Progenitor cell of endocrine pancreas (in vitro differentiated cells): ENCODE results near the gene TBCD. TPM values are rescaled to one million over a fixed set of nuclear protein-coding genes. Genes with fewer than 3 reads are reported as not detected.

ENCODE experiments used
- DNase-seq: peaks from one replicate; pipeline ENCODE4 v3.0.0; 2021; ENCODE audit warnings: low spot score; ENCODE audit not compliant: unreplicated experiment
- H3K27ac Mint-ChIP-seq: 2 replicates; pipeline ENCODE4 v1.8.0; 2021; ENCODE audit warnings: mild to moderate bottlenecking, moderate library complexity, mixed read lengths
- H3K27me3 Mint-ChIP-seq: 2 replicates; pipeline ENCODE4 v1.8.0; 2021; ENCODE audit warnings: mixed read lengths
- H3K36me3 Mint-ChIP-seq: 2 replicates; pipeline ENCODE4 v1.8.0; 2022; ENCODE audit warnings: mixed read lengths; ENCODE audit not compliant: insufficient read depth
- H3K4me1 Mint-ChIP-seq: 2 replicates; pipeline ENCODE4 v1.8.0; 2021; ENCODE audit warnings: low read depth, mixed read lengths
- H3K4me3 Mint-ChIP-seq: 2 replicates; pipeline ENCODE4 v1.8.0; 2021; ENCODE audit warnings: low read depth, mild to moderate bottlenecking, moderate library complexity, mixed read lengths
- H3K9me3 Mint-ChIP-seq: 2 replicates; pipeline ENCODE4 v1.8.0; 2021; ENCODE audit warnings: low read depth, mixed read lengths
- CTCF ChIP-seq: fragments of 200-600 bp; sonication (generic); IDR thresholded peaks from one replicate; pipeline ENCODE4 v1.5.0; 2021; ENCODE audit warnings: antibody characterized with exemption, mild to moderate bottlenecking; ENCODE audit not compliant: unreplicated experiment
- total RNA-seq: library from RNA; stranded (reverse); gene quantifications from 2 replicates; pipeline ENCODE4 v1.2.1, GENCODE V29; 2021

The TBCD gene
- total RNA-seq, 1 donor from 2014 or later = 95.6 TPM

- Mint-ChIP-seq H3K36me3 (no peaks in the 10 kb centered on the region), H3K4me1 (no peaks in the 10 kb centered on the region), H3K27ac (no peak overlapping the region), H3K4me3 (no peak overlapping the region), H3K27me3 (no peaks in the 10 kb centered on the region), H3K9me3 (no peaks in the 10 kb centered on the region)
- DNase-seq = no peak
- TF ChIP-seq CTCF = no peak
Observed at GRCh38 chr17:82808921-82809905, 57.3 kb downstream of the TBCD start.

DNA sequence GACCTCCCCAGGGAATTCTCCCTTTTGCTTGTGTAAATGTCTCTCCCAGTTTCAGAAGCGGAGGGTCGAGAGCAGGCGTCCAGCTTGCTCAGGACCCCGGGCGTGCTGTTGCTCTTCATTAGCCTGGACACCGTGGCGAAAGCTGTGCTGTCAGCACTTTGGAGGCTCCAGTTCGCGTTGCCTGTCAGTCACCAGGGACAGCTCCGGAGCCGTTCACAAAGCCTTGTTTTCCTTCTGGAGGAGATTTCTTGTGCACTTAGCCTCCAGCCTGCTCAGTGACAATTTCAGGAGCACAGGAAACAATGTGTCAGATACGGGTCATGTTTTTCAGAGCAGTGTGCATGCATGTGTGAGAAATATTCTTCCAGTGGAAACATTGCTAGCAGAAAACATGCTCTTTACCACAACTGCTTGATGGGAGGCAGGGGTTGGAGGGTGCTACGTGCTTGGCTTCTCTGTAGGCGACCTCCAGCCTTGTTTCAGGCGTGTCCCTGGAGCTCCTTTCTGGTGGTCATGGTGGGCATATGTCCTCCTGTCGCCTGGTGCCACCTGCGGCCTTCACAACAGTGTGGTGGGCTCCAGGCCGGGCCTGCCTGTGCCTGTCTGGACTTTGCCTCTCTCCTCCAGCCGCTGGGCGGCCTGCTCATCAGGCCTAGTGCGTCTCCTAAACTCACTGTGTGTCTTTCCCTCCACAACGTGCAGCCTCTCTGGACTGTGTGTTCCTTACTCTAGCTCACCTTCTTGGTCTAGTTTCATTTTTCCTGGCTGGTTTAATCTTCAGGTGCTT, 59.0 kb downstream of the TBCD start:
- H3K4me3 Mint-ChIP-seq = no peak overlapping the region

GRCh38 chr17:82812058-82812457, 60.2 kb downstream of the TBCD start:
- no peak for DNase-seq
- H3K27ac Mint-ChIP-seq = no peak overlapping the region
- no peaks in the 10 kb centered on the region for H3K27me3 Mint-ChIP-seq
- no peak for TF ChIP-seq CTCF
- H3K36me3 Mint-ChIP-seq = peaks cover 8% of the 10 kb centered on the region
- no peaks in the 10 kb centered on the region for H3K4me1 Mint-ChIP-seq
- H3K9me3 Mint-ChIP-seq = no peaks in the 10 kb centered on the region
- H3K4me3 Mint-ChIP-seq = no peak overlapping the region

More for the DNA sequence above, 59.0 kb downstream of the TBCD start:
- no peaks in the 10 kb centered on the region for H3K27me3 Mint-ChIP-seq
- TF ChIP-seq CTCF = no peak
- H3K27ac Mint-ChIP-seq = no peak overlapping the region
- H3K9me3 Mint-ChIP-seq = no peaks in the 10 kb centered on the region
- H3K36me3 Mint-ChIP-seq = peaks cover 2% of the 10 kb centered on the region
- DNase-seq = no peak
- H3K4me1 Mint-ChIP-seq = no peaks in the 10 kb centered on the region

GRCh38 chr17:82812601-82813000, 60.7 kb downstream of the TBCD start:
- Mint-ChIP-seq H3K27me3 (no peaks in the 10 kb centered on the region), H3K4me1 (no peaks in the 10 kb centered on the region), H3K27ac (no peak overlapping the region), H3K36me3 (peaks cover 9% of the 10 kb centered on the region), H3K4me3 (no peak overlapping the region), H3K9me3 (peaks cover under 1% of the 10 kb centered on the region)
- DNase-seq = no peak
- no peak for TF ChIP-seq CTCF

- H3K4me1 Mint-ChIP-seq = no peaks in the 10 kb centered on the region
- H3K4me3 Mint-ChIP-seq = no peak overlapping the region
- peaks cover 17% of the 10 kb centered on the region for H3K36me3 Mint-ChIP-seq
- H3K9me3 Mint-ChIP-seq = peaks cover 2% of the 10 kb centered on the region
- no peak for DNase-seq
- H3K27ac Mint-ChIP-seq = no peak overlapping the region
- TF ChIP-seq CTCF = no peak
- no peaks in the 10 kb centered on the region for H3K27me3 Mint-ChIP-seq
Observed at GRCh38 chr17:82813299-82814051, 61.6 kb downstream of the TBCD start.
